Left renal pelvis (tissue), 4 donors: ENCODE data around the gene CGNL1. TPM values are rescaled to one million over a fixed set of nuclear protein-coding genes. Genes with fewer than 3 reads are reported as not detected.

Experiments
- DNase-seq, 4 donors: peaks; one replicate each; pipeline ENCODE4 v3.0.0-alpha.2; 2013; ENCODE audit warnings: low read depth in 4 of 4, low spot score in 3 of 4
- polyA plus RNA-seq, 4 donors: library from polyadenylated mRNA; unstranded; fragments of 120-200 nt; gene quantifications; one replicate each; pipeline ENCODE4 v1.2.1, GENCODE V29; 2013; ENCODE audit not compliant: insufficient read length in 4 of 4

The CGNL1 gene
- polyA plus RNA-seq, 4 donors, result 58.3 to 66.1 (median 62.2) TPM

DNA sequence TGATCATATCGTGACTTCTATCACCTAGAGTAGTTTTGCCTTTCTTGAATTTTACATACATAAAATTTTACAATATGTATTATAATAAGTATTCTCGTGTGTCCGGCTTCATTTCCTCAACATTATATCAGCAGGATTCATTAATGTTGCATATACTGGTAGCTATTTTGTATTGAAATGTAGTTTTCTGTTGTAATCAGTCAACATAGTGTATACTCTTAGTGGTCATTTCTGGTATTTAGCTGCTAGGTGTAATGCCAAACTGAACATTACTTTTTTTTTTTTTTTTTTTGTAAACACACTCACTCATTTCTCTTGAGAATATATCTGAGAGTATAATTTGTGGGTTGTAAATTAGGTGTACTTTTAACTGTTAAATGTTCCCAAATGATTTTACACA is 70.1 kb downstream of the CGNL1 start:
- no peak for DNase-seq

- DNase-seq, result no peak
These were observed 75.2 kb downstream of the CGNL1 start for GRCh38 chr15:57451555-57451954.

GRCh38 chr15:57452090-57452754 is 75.9 kb downstream of the CGNL1 start:
- no peak for DNase-seq

GRCh38 chr15:57455929-57456328 is 79.6 kb downstream of the CGNL1 start:
- no peak for DNase-seq

GRCh38 chr15:57456559-57456958 is 80.3 kb downstream of the CGNL1 start:
- DNase-seq, result no peak

- no peak for DNase-seq
These were observed 81.4 kb downstream of the CGNL1 start for GRCh38 chr15:57457726-57458125.

- no peak for DNase-seq
These were observed 82.1 kb downstream of the CGNL1 start for GRCh38 chr15:57458356-57458781.

DNA sequence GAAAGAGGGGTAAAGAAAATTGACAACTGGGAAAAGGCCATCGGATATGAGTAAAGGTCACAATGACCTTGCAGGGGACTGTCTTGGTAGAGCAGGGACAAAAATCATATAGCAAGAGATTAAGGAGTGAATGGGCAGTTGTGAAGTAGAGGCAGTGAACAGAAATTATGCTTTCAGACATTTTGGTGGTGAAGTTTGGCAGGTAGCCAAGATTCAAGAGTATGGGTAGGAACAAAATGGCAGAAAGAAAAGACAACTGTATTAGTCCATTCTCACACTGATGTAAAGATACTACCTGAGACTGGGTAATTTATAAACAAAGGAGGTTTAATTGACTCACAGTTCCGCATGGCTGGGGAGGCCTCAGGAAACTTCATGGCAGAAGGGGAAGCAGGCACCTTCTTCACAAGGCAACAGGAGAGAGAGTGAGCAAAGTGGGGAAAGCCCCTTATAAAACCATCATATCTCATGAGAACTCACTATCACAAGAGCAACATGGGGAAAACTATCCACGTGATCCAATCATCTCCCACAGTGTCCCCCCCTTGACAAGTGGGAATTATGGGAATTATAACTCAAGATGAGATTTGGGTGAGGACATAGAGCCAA is 84.0 kb downstream of the CGNL1 start:
- DNase-seq, result no peak

- no peak for DNase-seq
These were observed 85.2 kb downstream of the CGNL1 start for GRCh38 chr15:57461541-57461940.

DNA sequence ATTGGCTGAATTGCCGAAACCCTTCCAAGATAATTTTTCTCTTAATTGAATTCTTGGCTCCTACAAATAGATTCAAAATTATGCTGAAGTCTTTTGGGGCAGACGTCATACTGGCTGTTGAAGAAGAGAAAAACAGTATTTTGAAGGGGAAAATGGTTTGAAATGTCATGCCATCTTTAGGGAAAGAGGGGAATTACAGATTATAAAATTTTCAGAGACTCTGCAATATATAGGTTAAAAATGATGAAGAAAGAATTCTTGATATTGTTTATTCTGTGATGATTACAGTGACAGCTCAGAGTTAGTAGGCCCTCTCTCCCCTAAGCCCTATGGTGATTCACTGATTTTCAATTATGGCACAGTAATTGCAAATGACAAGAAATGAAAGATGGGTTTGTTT is 86.1 kb downstream of the CGNL1 start:
- DNase-seq, result no peak

DNA sequence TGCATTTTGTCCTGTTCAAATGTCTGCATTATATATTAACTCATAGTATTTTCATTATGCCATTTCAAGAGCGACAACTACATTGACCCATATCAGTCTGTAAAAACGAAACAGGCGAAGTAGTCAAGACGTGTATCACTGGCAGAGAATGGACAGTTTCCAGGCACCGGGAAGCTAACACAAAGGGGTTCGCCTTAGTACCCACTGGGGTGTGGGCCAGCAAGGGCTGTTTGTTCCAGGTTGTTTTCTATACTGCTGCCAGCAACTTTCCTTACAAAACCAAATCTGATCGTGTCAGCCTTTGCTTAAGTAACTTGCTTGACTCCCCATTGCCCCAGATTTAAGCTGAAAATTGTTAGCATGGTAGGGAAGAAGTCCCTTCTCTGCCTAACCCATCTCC is 87.1 kb downstream of the CGNL1 start:
- no peak for DNase-seq

DNA sequence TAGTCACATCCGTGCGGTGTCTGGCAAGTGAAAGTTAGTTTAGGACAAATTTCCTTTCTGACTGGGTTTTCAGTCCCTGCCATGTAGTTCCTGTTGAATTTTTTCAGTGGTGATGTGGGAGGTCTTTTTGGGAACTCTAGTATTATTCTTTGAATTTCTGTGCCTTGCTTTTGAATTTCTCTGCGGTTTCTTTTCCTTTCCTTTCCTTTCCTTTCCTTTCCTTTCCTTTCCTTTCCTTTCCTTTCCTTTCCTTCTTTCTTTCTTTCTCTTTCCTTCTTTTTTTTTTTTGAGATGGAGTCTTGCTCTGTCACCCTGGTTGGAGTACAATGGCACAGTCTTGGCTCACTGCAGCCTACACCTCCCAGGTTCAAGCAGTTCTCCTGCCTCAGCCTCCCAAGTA is 88.2 kb downstream of the CGNL1 start:
- no peak for DNase-seq

DNA sequence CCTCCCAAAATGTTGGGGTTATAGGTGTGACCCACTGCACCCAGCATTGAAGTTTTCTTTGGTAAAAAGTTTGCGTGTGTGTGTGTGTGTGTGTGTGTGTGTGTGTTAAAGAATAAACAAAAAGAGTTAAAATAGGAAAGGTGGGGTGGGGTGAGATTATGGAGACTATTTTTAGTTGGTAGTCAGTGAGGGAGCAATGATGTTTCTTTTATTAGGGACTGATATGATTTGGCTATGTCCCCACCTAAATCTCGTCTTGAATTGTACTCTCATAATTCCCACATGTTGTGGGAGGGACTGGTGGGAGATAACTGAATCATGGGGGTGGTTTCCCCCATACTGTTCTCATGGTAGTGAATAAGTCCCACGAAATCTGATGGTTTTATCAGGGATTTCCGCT is 92.2 kb downstream of the CGNL1 start:
- DNase-seq, result no peak

DNA sequence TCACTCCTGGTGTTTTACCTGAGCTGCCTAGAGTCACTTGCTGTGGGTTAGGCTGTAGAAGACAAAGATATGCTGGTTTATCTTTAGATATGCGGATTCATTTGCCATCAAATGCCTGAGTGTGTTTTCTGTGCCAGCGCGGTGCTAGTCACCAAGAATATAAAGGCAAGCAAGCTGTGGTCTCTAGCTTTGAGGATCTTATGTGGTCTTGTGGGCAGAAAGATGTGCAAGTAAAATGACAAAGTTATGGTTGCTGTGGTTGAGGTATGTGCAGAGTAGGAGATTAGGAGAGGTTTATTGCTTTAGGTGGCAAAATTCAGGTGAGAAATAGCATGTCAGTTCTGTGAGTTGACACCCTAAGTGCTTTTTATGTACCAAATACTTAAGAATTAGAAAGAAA is 94.2 kb downstream of the CGNL1 start:
- DNase-seq, result no peak

GRCh38 chr15:57472861-57473260 is 96.6 kb downstream of the CGNL1 start:
- no peak for DNase-seq

DNA sequence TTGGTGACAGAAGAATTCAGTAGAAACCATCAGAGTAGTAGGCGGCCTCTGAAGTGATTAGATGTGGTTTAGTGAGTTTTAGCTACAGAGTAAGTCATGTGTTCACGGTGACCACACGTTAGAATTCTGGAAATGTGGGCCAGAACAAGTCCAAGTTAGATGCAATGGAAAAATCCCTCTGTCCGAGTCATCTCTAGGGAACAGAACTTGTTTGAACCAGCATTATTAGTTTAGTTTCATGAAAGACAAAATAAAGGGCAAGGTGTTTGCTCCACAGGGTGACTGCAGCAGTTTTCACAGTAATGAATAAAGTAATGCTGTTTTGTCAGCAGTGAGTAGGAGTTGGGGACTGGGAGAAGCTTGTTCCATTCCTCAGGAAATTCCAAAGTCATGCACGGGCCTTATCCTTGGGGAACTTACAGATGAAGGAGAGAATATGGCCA is 100.2 kb downstream of the CGNL1 start:
- DNase-seq, result peak in 2 of 4 donors; percentile 39 to 44

DNA sequence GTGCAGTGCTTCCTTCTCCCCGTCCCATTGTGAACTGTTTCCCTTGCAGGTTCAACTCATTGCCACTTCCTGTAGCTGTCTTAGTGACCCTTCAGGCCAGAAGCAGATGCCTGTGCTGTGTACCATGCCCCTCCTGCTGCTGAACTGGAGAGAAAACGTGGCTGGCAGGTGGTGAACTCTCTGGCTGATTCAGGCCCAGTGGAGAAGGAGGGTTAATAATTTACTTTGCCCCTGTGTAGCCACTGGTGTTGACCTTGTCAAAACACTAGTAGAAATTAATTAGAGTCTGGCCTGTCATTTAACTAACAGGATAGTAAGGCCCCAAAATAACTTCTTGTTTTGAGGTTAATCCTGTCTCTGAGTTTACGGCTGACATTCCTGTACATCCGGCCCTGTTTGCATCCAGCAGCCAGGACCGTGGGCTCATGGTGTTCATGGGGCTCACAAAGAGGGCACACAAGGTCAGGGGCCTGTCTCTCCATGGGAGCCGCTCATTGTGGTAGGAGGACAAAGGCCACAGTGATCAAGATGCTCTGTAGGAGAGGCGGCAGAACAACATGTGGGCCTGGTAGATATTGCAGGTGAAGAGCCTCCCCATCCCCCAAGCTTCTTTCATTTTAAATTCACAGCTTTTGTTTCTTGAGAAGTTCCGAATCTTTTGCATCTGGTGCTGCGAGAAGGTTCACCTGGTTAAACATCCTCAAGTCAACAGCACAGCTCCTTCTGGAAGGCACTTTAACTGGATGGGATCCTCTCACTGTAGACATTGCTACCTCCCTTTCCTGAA is 101.6 kb downstream of the CGNL1 start:
- no peak for DNase-seq

DNA sequence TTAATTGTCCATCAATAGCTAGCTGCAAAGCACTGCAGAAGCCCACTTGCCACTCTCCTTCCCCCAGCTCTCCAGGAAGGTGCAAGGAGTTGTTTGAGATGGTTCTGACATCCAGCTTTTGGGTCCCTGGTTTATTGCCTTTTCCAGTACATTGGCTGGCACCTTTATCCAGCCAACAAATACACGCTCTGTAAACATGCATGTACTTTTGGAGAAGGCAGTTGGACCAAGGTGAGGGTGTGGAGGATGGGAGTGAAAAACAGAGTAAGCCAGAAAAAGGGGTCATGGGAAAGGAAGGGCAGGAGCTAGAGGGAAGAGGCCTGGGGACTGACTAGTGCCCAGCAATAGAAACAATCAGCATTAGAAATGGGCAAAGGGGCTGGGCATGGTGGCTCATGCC is 102.7 kb downstream of the CGNL1 start:
- no peak for DNase-seq

- DNase-seq, result no peak
These were observed 104.9 kb downstream of the CGNL1 start for GRCh38 chr15:57481038-57481705.

- no peak for DNase-seq
These were observed 109.6 kb downstream of the CGNL1 start for GRCh38 chr15:57485869-57486268.

DNA sequence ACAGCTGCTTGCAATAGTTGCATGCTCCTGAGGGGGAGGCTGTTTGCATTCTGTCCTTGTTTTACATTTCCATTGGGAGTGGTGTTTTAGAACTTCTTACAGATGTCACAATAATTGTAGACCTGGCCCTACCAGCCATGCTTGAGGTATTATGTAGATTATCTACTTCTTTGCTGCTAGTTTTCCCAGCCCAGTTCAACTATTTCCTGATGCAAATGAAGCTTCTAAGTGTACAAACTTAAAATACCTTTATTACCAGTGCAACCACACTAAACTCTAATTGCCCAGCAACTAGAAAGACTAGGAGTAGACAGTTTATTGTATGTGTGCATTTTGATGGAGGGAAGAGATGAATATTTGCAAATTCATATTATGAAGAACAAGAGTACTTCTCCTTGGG is 110.5 kb downstream of the CGNL1 start:
- no peak for DNase-seq
